Osteoblast (primary cell): ENCODE results near the gene TMEM255A. TPM values are rescaled to one million over a fixed set of nuclear protein-coding genes. Genes with fewer than 3 reads are reported as not detected.

Experiments used
- DNase-seq: peaks from one replicate; pipeline ENCODE4 v3.0.0; 2011; ENCODE audit warnings: low spot score, mixed read lengths; ENCODE audit not compliant: insufficient read length; ENCODE audit errors: missing footprints
- H2AFZ ChIP-seq: 2 replicates; pipeline ENCODE4 v1.6.0; 2011; ENCODE audit warnings: mild to moderate bottlenecking, low read length
- H3K27ac ChIP-seq: 2 replicates; pipeline ENCODE4 v1.5.1; 2011; ENCODE audit warnings: mild to moderate bottlenecking, low read depth, low read length, moderate library complexity
- H3K27me3 ChIP-seq: 2 replicates; pipeline ENCODE4 v1.6.0; 2012; ENCODE audit warnings: mild to moderate bottlenecking, control low read depth, inconsistent platforms, low read length, moderate library complexity; ENCODE audit not compliant: insufficient read depth
- H3K36me3 ChIP-seq: 2 replicates; pipeline ENCODE4 v1.5.1; 2011; ENCODE audit warnings: mild to moderate bottlenecking, low read length, control low read depth, moderate library complexity; ENCODE audit not compliant: insufficient read depth
- H3K4me1 ChIP-seq: 2 replicates; pipeline ENCODE4 v1.5.1; 2011; ENCODE audit warnings: mild to moderate bottlenecking, low read length, control low read depth, moderate library complexity; ENCODE audit not compliant: insufficient read depth
- H3K4me2 ChIP-seq: 2 replicates; pipeline ENCODE4 v1.6.0; 2011; ENCODE audit warnings: mild to moderate bottlenecking, low read length; ENCODE audit not compliant: insufficient read depth
- H3K4me3 ChIP-seq: fragments of 200-600 bp; sonication (generic); 3 replicates; pipeline ENCODE4 v1.5.1; 2012; ENCODE audit warnings: mild to moderate bottlenecking, low read length, inconsistent platforms; ENCODE audit not compliant: insufficient read depth
- H3K79me2 ChIP-seq: 2 replicates; pipeline ENCODE4 v1.6.0; 2012; ENCODE audit warnings: mild to moderate bottlenecking, low read length, control low read depth, inconsistent platforms; ENCODE audit not compliant: insufficient read depth
- H3K9me3 ChIP-seq: 2 replicates; pipeline ENCODE4 v1.5.1; 2011; ENCODE audit warnings: low read depth, low read length, control low read depth
- H4K20me1 ChIP-seq: 2 replicates; pipeline ENCODE4 v1.6.0; 2012; ENCODE audit warnings: mild to moderate bottlenecking, low read length, control low read depth; ENCODE audit not compliant: insufficient read depth
- CTCF ChIP-seq: IDR thresholded peaks from 2 replicates; pipeline ENCODE4 v1.5.1; 2011; ENCODE audit warnings: mild to moderate bottlenecking, low read depth, low read length, moderate library complexity; ENCODE audit errors: extremely low read depth
- total RNA-seq: library from RNA; depleted of rRNA; stranded (reverse); fragments of >200 nt; gene quantifications from 2 replicates; pipeline ENCODE4 v1.2.3, GENCODE V29; 2012

The TMEM255A gene
- total RNA-seq, 1 donor, result under 0.01 TPM

GRCh38 chrX:120321520-120322281 is 10.4 kb upstream of the TMEM255A start:
- Histone ChIP-seq H3K4me2 (no peak overlapping the region), H3K4me3 (no peak overlapping the region), H3K79me2 (no peaks in the 10 kb centered on the region), H3K9me3 (no peaks in the 10 kb centered on the region), H3K27ac (no peak overlapping the region), H2AFZ (no peak overlapping the region), H3K36me3 (no peaks in the 10 kb centered on the region), H3K27me3 (peaks cover 7% of the 10 kb centered on the region), H4K20me1 (no peaks in the 10 kb centered on the region), H3K4me1 (no peaks in the 10 kb centered on the region)
- no peak for TF ChIP-seq CTCF
- DNase-seq, result no peak

GRCh38 chrX:120318411-120318810 is 7.2 kb upstream of the TMEM255A start:
- Histone ChIP-seq H3K27ac (no peak overlapping the region), H3K4me1 (no peaks in the 10 kb centered on the region), H3K9me3 (no peaks in the 10 kb centered on the region), H3K36me3 (no peaks in the 10 kb centered on the region), H3K4me3 (no peak overlapping the region), H3K79me2 (no peaks in the 10 kb centered on the region), H4K20me1 (no peaks in the 10 kb centered on the region), H3K4me2 (no peak overlapping the region), H2AFZ (no peak overlapping the region), H3K27me3 (peaks cover 16% of the 10 kb centered on the region)
- TF ChIP-seq CTCF, result no peak
- DNase-seq, result no peak

- Histone ChIP-seq H3K4me1 (no peaks in the 10 kb centered on the region), H3K27ac (no peak overlapping the region), H4K20me1 (no peaks in the 10 kb centered on the region), H3K4me3 (no peak overlapping the region), H3K9me3 (no peaks in the 10 kb centered on the region), H3K4me2 (no peak overlapping the region), H2AFZ (no peak overlapping the region), H3K27me3 (peaks cover 30% of the 10 kb centered on the region), H3K36me3 (no peaks in the 10 kb centered on the region), H3K79me2 (no peaks in the 10 kb centered on the region)
- no peak for DNase-seq
- no peak for TF ChIP-seq CTCF
Observed at GRCh38 chrX:120316587-120317283, 5.5 kb upstream of the TMEM255A start.

- H3K27ac ChIP-seq, result no peak overlapping the region
- H4K20me1 ChIP-seq, result no peaks in the 10 kb centered on the region
- no peak for DNase-seq
- no peaks in the 10 kb centered on the region for H3K9me3 ChIP-seq
- no peaks in the 10 kb centered on the region for H3K79me2 ChIP-seq
- H3K27me3 ChIP-seq, result peaks cover 31% of the 10 kb centered on the region
- H3K4me1 ChIP-seq, result no peaks in the 10 kb centered on the region
- H3K4me2 ChIP-seq, result no peak overlapping the region
- H2AFZ ChIP-seq, result no peak overlapping the region
- TF ChIP-seq CTCF, result no peak
- no peaks in the 10 kb centered on the region for H3K36me3 ChIP-seq
- H3K4me3 ChIP-seq, result no peak overlapping the region
Observed at GRCh38 chrX:120315776-120316175, 4.5 kb upstream of the TMEM255A start.
